NCI-H774 (cell line): ENCODE data around the gene IRAK2.

Source experiments
- DNase-seq: peaks from one replicate; lab custom pipeline; 2025; lab: John Stamatoyannopoulos, UW

IRAK2 gene

GRCh38 chr3:10189557-10190354, 25.0 kb downstream of the IRAK2 start:
- no peak for DNase-seq

- no peak for DNase-seq
Measured at GRCh38 chr3:10192953-10193691, 28.4 kb downstream of the IRAK2 start.

- DNase-seq = no peak
Measured at GRCh38 chr3:10193692-10194327, 29.1 kb downstream of the IRAK2 start.

GRCh38 chr3:10194328-10195071, 29.8 kb downstream of the IRAK2 start:
- DNase-seq = no peak

- no peak for DNase-seq
Measured at GRCh38 chr3:10195366-10196089, 30.8 kb downstream of the IRAK2 start.

- DNase-seq = no peak
Measured at GRCh38 chr3:10196389-10197052, 31.8 kb downstream of the IRAK2 start.

- DNase-seq = no peak
Measured at GRCh38 chr3:10198226-10198625, 33.5 kb downstream of the IRAK2 start.

- no peak for DNase-seq
Measured at GRCh38 chr3:10198761-10199649, 34.3 kb downstream of the IRAK2 start.

GRCh38 chr3:10204921-10205320, 40.2 kb downstream of the IRAK2 start:
- DNase-seq = no peak

- DNase-seq = no peak
Measured at GRCh38 chr3:10205451-10206165, 40.9 kb downstream of the IRAK2 start.

- DNase-seq = no peak
Measured at GRCh38 chr3:10206166-10206511, 41.4 kb downstream of the IRAK2 start.

GRCh38 chr3:10213156-10213792, 48.6 kb downstream of the IRAK2 start:
- DNase-seq = no peak

GRCh38 chr3:10215578-10216368, 51.1 kb downstream of the IRAK2 start:
- DNase-seq = no peak

- DNase-seq = no peak
Measured at GRCh38 chr3:10217359-10217758, 52.6 kb downstream of the IRAK2 start.

- no peak for DNase-seq
Measured at GRCh38 chr3:10219737-10220136, 55.0 kb downstream of the IRAK2 start.

- no peak for DNase-seq
Measured at GRCh38 chr3:10223676-10224639, 59.2 kb downstream of the IRAK2 start.
